Measurements from ENCODE around the gene SIGLEC11.
"Not testable (repeated sequence)": the region's sequence is repeated elsewhere in the genome, so short reads cannot be mapped to it uniquely, and the experiment has no call there.

SIGLEC11 gene

DNA sequence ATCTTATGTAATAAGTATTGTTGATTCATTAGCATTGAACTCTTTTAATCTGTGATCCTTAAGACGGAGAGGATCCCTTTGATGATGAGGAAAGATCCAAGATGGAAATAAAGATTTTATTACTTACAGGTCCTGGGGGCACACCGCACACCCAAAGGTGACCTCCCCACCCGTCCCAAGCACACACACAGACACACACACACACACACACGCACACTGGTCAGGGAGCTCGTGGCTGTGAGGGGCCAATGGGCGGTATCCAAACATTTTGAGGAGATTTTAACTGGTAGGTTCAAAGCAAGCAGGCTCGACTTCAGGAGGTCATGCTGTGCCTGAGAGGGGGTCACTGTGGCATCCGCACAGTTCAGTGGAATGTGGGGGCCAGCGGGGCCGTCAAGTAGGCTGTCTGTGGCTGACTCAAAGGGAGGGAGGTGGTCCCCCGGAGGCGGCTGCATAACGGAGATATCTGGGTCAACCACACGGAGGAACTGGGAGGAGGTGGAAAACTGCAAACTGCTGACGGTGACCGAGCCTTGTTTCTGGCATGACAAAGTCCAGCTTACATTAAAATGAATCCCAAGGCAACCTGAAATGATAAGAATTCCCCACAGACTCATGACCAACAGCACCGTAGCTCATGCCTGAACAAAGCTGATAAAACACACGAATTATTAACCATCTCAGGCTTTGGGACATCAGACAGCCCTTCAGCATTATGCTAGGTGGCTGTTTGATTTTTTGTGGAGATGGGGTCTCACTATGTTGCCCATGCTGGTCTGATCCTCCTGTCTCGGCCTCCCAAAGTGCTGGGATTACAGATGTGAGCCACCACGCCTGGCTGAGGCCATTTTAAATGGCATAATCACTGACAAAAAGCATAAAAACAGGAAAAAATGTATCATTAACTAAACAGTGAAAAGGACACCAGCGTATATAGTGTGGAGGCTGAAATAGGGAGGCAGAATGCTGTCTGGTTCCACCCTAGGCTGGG, 20.9 kb upstream of the SIGLEC11 start:
- in situ Hi-C loops (cut with MboI; ENCODE audit: low sequenced_read_pairs): no loop called here

DNA sequence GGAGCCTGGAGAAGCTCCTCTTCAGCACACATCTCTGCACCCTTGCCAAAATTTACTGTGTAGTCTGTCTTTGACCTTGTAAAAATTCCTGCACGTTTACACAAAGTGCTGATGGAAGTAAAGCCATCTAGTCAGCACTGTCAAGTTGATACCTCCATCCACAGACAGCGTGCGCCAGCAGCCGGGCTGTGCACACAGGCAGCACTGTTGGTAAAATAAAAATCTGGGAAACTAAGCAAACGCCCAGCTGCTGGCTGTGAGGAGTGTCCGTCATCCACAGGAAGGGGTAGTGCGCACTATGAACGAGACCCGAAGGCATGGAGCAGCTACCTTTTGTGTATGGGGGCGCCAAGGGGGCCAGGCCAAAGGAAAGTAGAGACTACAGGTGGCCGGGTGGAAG, 17.4 kb upstream of the SIGLEC11 start:
- in situ Hi-C loops (cut with MboI; ENCODE audit: low sequenced_read_pairs): loop anchor here (5.0 kb wide), 1 partner anchor 41 kb away; no protein-coding TSS in a partner anchor

DNA sequence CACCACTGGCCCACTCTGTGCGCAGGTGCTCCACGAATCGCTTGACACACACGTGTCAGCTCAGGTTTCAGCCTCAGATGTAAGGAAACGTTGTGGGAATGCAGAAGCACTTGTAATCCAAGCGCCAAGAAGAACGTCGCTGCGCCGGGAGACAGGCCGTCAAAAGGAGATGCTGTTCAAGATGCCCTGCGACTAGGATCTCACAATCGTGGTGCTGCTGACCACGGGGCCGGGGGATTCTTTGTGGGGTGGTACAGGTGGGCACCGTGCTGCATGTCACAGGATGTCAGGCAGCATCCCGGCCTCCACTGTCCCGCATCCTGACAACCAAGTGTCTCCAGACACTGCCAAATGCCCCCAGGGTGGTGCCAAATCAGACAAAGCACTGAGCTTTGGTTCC, 16.9 kb upstream of the SIGLEC11 start:
- in situ Hi-C loops (cut with MboI; ENCODE audit: low sequenced_read_pairs): loop anchor here (5.0 kb wide), 1 partner anchor 41 kb away; no protein-coding TSS in a partner anchor

DNA sequence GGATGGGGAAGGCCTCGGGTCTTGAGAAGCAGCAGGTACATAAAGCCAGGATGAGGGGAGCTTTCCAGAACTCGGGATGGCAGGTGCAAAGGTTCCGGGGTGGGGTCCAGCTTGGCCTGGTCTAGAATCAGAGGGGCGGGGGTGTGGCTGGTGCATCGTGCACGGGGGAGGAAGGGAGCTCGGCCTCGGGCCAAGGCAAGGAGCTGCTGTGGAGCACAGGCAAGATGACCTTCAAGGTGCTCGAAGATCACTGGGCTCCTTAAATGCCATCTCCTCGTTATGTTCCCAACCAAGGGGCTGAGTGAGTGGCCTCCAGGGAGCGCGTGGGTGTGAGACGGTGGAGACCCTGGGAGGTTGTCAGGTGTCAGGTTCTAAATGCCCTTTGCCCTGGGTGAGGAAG, 16.1 kb upstream of the SIGLEC11 start:
- in situ Hi-C loops (cut with MboI; ENCODE audit: low sequenced_read_pairs): loop anchor here (5.0 kb wide), 1 partner anchor 40 kb away; no protein-coding TSS in a partner anchor

DNA sequence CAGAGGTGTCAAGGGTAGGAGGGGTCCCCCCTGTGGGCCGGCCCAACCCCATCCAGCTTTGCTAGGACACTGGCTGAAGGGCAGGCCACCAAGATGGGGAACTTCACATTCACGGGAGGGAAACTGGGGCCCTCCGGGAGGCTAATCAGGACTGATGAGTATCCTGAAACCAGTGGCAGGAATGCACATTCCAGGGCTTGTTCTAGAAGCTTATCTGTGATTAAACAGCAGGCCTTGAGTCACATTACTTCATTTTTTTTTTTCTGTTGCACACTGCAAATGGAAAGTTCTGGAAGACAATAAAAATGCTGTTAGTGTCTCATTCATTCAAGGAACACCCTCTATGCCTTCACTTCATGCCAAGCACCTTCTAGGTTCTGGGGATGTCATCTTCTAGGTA, 15.5 kb upstream of the SIGLEC11 start:
- in situ Hi-C loops (cut with MboI; ENCODE audit: low sequenced_read_pairs): loop anchor here (5.0 kb wide), 1 partner anchor 39 kb away; no protein-coding TSS in a partner anchor

DNA sequence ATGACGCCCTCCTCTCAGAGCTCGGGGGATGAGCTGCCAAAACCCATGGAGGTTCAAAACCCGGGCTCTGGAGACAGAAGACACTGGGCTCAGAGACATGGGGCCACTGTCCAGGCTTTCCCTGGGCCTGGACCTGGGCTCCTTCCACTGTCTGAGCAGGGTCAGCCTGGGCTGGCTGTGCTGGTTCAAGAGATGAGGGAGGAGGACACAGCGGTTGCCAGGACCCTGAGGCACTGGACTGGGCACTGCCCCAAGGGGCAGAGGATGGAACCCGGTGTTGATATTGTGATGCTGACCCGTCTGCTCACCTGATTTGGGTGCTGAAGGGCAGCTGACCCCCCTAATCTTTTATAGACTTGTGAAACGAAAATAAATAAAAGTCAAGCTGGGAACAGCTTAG, 14.1 kb upstream of the SIGLEC11 start:
- in situ Hi-C loops (cut with MboI; ENCODE audit: low sequenced_read_pairs): loop anchor here (5.0 kb wide), 1 partner anchor 38 kb away; no protein-coding TSS in a partner anchor

DNA sequence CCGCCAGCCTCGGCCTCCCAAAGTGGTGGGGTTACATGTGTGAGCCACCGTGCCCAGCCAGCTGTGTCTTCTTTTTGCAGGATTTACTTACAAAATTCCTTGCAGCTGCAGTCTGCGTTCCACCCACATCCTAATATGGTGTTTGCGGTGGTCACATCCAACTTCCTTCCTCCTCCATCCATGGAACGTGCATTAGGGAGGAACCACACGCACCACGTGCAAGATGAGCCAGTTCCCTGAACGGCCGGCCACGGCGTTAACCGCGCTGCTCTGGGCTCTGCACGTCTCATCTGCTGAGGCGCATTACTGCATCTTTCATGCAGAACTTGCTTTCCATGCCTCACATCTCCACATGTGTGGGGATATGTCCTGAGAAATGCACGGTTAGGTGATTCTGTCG, 13.0 kb upstream of the SIGLEC11 start:
- in situ Hi-C loops (cut with MboI; ENCODE audit: low sequenced_read_pairs): no loop called here

DNA sequence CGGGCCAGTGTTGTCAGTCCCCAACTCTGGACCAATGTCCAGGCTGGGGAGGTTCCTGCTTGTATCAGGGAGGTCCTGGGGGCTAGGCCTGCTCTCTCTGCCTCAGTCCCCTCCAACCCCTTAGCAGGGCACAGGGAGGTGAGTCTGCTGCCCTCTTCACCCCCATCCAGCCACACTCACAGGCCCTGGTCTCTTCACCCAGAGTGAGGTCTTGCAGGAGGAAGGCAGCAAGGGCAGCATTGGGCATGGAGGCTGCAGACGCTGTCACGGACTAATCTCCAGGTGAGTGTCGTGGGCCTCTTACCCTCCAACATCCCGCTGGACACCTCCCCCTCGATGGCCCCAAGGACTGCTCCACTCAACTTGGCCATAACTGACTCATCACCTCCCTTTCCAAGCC, 11.9 kb upstream of the SIGLEC11 start:
- in situ Hi-C loops (cut with MboI; ENCODE audit: low sequenced_read_pairs): no loop called here

DNA sequence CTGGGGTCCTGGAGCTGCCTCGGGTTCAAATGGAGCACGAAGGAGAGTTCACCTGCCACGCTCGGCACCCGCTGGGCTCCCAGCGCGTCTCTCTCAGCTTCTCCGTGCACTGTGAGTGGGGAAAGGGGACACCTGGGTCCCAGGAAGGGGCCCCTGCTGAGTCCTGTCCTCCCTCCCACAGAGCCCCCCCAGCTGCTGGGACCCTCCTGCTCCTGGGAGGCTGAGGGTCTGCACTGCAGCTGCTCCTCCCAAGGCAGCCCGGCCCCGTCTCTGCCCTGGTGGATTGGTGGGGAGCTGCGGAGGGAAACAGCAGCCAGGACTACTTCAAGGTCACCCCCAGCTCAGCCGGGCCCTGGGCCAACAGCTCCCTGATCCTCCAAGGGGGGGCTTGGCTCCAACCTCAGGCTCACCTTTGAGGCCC, 11.0 kb upstream of the SIGLEC11 start:
- in situ Hi-C loops (cut with MboI; ENCODE audit: low sequenced_read_pairs): no loop called here

DNA sequence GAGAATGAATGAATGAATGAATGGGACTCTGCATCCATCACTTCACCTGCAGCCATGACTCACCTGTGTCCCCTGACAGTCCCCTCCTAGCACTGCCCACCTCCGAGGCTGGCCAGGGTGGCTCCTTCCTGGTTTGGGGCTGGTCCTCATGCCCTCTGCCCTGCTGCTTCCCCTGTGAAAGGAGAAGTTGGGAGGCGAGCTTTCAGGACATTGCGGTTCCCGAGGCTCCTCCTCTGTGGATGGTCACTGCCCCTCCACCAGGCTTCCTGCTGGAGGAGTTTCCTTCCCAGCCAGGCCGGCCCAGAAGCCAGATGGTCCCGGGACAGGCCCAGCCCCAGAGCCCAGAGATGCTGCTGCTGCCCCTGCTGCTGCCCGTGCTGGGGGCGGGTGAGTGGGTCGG, 8.4 kb upstream of the SIGLEC11 start:
- in situ Hi-C loops (cut with MboI; ENCODE audit: low sequenced_read_pairs): not testable (repeated sequence)

DNA sequence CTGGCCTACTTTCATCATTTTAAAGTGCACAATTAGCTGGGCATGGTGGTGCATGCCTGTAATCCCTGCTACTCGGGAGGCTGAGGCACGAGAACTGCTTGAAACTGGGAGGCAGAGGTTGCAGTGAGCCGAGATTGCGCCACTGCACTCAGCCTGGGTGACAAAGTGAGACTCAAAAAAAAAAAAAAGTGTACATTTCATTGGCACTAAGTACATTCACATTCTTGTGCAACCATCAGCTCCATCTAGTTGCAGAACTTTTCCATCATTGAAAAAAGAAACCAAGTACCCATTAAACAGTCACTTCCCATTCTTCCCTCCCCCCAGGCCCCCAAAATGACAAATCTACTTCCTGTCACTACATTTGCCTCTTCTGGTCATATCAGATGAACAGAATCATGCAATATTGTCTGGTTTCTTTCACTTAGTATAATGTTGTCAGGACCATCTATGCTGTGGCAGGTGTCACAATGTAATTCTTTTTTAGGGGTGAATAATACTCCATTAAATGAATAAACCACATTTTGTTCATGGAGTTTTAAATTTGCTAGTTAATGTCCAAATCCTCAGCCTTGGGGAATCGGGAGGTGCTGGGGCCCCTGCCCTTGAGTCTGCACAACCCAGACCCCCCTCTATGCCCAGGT, 7.4 kb upstream of the SIGLEC11 start:
- in situ Hi-C loops (cut with MboI; ENCODE audit: low sequenced_read_pairs): no loop called here

DNA sequence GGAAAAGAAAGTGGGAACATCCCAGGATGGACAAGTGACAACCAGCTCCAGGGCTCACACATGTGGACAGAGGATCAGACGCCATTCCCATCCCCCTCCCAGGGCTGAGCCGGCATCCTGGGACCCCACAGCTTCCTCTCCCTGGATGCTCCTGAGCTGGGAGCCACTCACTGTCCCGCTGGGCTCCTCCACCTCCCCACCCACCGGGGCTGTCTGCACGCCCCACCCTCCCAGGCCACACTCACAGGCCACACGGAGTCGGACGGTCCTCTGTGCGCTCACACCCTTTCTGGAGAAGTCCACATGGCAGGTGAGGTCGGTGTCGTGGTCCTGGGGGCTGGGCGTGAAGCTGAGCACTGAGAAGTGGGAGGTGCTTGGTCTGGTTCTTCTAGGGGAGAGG, 1.1 kb downstream of the SIGLEC11 start:
- in situ Hi-C loops (cut with MboI; ENCODE audit: low sequenced_read_pairs): not testable (repeated sequence)

DNA sequence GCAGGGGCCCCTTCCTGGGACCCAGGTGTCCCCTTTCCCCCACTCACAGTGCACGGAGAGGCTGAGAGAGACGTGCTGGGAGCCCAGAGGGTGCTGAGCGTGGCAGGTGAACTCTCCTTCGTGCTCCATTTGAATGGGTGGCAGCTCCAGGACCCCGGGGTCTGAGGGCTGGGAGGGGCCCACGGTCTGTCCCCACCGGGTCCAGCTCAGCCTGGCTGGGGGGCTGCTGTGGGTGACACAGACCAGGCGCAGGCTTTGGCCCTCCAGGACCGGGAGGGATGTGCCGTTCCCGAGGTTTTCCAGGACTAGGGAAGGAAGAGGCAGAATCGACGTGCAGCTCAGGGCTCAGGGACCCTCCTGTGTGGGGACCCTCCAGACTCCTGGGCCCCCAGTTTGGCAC, 2.4 kb downstream of the SIGLEC11 start:
- in situ Hi-C loops (cut with MboI; ENCODE audit: low sequenced_read_pairs): not testable (repeated sequence)

DNA sequence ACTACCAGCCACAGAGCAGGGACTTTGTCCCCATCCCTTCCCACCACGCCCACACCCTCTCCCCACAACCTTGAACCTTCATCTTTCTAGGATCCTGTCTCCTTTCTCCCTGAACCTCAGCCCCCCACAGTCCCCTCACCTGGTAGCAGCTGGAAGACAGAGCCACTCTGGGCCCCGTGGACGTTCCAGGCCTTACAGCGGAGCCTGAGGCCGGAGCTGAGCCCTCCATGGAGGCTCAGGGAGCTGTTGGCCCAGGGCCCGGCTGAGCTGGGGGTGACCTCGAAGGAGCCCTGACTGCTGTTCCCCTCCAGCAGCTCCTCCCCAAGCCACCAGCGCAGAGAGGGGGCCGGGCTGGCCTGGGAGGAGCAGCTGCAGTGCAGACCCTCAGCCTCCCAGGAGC, 2.8 kb downstream of the SIGLEC11 start:
- in situ Hi-C loops (cut with MboI; ENCODE audit: low sequenced_read_pairs): not testable (repeated sequence)

DNA sequence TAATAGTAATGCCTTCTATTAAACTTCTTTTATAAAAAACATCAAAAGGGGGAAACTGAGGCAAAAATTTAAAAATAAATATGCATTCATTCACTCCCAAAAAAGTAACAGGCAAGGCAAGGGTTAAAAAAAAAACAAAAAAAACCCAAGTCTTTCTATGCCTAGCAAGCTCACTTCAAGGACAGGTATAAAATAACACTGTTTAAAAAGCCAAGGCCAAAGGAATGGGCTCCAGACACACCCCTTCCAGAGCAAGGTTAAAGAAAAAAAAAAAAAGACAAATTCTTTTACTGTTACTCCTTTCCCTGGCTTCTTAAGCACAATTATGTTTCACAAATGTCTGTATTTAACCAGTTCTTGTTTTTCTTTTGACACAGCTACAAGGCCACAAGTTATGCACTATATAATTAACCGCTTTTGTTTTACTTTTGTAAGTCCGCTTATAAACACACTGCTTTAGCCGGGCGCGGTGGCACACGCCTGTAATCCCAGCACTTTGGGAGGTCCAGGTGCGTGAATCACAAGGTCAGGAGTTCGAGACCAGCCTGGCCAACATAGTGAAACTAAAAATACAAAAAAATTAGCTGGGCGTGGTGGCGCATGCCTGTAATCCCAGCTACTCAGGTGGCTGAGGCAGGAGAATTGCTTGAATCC, 3.6 kb downstream of the SIGLEC11 start:
- in situ Hi-C loops (cut with MboI; ENCODE audit: low sequenced_read_pairs): no loop called here

DNA sequence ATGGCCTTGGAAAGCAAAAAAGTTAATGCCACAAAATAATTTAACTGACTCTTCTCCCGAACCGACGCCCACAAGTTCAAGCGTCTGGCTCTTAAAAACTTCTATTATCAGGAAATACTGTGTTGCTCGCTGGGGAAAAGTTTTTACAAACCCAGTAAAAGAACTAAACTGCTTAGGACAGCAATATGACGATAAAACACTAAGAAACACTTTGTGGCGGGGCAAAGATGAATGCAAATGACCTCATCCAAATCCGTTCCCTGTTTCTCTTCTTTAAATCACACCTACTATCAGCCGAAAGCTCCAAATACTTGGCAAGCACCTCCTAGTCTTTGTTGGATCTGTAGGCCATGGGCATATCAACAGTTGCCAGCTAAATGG, 4.9 kb downstream of the SIGLEC11 start:
- in situ Hi-C loops (cut with MboI; ENCODE audit: low sequenced_read_pairs): no loop called here

DNA sequence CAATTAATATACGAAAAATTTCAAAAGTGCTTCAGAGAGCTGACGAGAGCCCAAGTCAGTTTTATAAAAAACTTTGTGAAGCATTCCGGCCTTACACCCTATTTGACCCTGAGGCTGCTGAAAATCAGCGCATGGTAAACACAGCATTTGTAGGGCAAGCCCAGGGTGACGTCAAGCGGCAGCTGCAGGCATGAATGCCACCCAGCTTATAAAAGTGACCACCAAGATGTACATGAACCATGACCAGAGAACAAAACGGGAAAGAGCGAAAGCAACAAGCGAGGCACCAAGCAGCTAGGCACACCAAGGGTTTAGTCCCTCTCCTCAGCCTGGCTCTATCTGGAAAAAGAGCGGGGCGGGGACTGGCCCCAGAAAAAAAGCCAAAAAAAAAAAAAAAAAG, 6.0 kb downstream of the SIGLEC11 start:
- in situ Hi-C loops (cut with MboI; ENCODE audit: low sequenced_read_pairs): no loop called here

DNA sequence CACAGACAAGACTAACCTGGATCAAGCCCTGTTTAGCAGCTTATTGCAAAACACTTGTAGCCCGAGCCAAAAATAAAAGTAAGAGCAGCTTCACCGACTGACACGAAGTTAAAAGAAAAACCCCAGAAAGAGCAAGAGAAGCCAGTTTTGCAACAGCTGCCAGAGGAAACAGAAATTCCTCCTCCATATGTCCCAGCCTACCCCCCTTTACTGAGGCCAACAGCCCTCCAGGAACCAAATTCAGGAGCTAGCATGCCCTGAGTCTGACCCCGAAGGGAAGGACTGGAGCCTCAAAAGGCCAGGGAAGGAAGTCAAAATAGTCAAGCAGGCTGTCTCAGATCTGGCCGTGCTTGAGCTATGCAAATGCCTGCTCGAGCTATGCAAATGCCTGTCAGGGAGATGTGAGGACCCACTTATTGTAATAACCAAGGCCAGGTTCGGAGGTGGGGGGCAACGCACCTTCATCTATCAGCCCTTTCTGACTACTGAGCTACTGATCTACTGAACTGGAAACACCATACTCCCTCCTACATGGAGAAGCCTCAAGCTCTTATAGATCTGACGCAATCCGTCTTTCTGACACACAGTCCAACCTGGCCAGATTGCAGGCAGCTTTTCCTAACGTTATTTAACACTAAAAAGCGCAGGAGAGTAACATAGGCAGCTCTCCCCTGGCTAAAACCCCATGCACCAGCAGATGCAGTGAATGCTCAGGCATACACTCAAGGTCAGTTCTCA, 6.7 kb downstream of the SIGLEC11 start:
- in situ Hi-C loops (cut with MboI; ENCODE audit: low sequenced_read_pairs): no loop called here

DNA sequence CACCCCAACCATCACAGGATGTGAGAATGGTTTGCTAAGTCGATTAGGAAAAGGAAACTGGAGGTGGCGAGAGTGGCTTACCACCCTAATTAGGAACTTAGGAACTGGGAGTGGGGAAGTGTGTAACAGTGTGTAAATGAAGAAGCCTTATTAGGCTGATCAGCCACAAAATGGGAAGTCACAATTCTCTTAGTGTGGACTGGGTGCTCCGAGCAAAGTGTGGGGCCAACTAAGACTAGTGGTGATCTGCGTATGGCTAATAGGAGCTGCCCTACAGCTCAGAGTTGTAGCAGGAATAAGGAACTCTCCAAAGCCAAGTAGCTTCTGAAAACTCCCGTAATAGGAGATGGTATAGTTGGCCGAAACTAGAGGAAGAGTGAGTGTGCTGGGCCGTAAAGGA, 7.6 kb downstream of the SIGLEC11 start:
- in situ Hi-C loops (cut with MboI; ENCODE audit: low sequenced_read_pairs): no loop called here

DNA sequence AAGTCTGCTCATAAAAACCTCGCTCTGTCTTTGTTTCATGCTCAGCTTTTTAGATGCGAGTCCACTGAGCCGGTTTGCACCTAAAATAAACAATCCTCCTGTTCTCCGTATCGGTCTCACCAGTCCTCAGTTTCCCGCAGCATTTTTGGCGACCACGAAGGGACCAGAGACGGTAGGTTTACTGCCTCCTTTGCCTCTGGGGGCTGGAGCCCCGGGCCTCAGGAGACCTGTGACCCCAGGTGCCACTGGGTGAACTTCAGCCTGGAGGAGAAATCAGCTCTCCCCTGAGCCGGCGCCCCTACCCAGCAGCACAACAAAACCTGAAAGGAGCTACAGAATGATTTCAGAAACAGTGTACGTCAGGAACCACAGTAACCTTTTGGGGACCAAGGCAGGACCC, 8.1 kb downstream of the SIGLEC11 start:
- in situ Hi-C loops (cut with MboI; ENCODE audit: low sequenced_read_pairs): no loop called here

DNA sequence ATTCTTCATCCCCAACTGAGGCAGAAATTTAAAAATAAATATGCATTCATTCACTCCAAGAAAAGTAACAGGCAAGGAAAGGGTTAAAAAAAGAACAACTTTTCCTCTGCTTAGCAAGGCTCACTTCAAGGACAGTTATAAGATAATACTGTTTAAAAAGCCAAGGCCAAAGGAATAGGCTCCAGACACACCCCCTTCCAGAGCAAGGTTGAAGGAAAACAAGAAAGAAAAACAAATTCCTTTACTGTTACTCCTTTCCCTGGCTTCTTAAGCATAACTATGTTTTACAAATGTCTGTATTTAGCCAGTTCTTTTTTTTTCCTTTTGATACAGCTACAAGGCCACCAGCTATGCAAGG, 8.5 kb downstream of the SIGLEC11 start:
- in situ Hi-C loops (cut with MboI; ENCODE audit: low sequenced_read_pairs): no loop called here

Measured in HL-60/S4 treated with retinoic acid at 250 ng/mL for 4 days and 3 days (cell line).